Fibroblast of villous mesenchyme (primary cell): ENCODE data around the gene GPR156. TPM values are rescaled to one million over a fixed set of nuclear protein-coding genes. Genes with fewer than 3 reads are reported as not detected.
A peak's percentile ranks its signal among the peaks of the same experiment; 100 is the strongest.
"Not testable (repeated sequence)": the region's sequence is repeated elsewhere in the genome, so short reads cannot be mapped to it uniquely, and the experiment has no call there.

ENCODE experiments used
- DNase-seq: peaks from one replicate; pipeline ENCODE4 v3.0.0-alpha.2; 2010; ENCODE audit warnings: low read depth
- H3K4me3 ChIP-seq: 2 replicates; pipeline ENCODE4 v1.5.1; 2011; ENCODE audit warnings: low read depth, mild to moderate bottlenecking, low read length
- total RNA-seq: library from RNA; depleted of rRNA; stranded (reverse); fragments of >200 nt; gene quantifications from 2 replicates; pipeline ENCODE4 v1.2.3, GENCODE V29; 2012
- TF ChIP-seq, protein P1 (sequence below): IDR thresholded peaks from 2 replicates; pipeline ENCODE4 v1.5.1; 2012; ENCODE audit warnings: low read depth, mild to moderate bottlenecking, low read length; ENCODE audit not compliant: insufficient read depth

GPR156 gene
- total RNA-seq, 1 donor, result 0.43 TPM

DNA sequence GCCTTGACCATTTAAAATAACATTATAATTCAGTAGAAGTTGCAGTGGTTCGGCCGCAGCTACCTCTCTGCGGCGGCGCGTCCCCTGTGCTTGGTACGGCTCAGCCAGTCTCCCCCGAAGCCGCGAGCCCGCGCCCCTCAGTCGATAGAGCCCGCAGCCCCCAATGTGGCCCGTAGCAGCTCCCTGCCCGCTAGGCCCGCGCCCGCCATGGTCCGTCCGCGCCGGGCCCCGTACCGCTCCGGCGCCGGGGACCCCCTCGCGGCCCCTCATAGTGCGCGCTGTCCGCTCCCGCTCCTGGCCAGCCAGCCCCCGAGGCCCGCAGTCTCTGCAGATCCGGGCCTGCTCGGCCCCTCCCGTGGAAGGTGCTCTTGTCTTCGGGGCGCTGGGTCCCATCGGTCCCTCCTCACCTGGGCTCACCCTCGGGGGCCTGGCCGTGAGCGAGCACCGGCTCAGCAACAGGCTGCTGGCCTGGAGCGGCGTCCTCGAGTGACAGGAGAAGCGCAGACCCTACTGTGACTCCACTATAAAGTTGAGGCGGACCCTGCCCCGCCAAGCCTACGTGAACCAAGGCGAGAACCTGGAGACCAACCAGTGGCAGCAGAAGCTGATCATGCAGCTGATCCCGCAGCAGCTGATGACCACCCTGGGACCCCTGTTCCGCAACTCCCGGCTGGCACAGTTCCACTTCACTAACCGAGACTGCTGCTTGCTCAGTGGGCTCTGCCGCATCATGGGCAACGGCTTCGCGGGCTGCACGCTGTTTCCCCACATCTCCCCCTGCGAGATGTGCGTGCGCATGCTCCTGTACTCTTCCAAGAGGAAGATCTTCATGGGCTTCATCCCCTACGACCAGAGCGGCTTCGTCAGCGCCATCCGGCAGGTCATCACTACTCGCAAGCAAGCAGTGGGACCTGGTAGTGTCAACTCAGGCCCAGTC lies 21.8 kb upstream of the GPR156 start:
- no peak overlapping the region for H3K4me3 ChIP-seq
- DNase-seq, result no peak
- TF ChIP-seq, protein P1, sequence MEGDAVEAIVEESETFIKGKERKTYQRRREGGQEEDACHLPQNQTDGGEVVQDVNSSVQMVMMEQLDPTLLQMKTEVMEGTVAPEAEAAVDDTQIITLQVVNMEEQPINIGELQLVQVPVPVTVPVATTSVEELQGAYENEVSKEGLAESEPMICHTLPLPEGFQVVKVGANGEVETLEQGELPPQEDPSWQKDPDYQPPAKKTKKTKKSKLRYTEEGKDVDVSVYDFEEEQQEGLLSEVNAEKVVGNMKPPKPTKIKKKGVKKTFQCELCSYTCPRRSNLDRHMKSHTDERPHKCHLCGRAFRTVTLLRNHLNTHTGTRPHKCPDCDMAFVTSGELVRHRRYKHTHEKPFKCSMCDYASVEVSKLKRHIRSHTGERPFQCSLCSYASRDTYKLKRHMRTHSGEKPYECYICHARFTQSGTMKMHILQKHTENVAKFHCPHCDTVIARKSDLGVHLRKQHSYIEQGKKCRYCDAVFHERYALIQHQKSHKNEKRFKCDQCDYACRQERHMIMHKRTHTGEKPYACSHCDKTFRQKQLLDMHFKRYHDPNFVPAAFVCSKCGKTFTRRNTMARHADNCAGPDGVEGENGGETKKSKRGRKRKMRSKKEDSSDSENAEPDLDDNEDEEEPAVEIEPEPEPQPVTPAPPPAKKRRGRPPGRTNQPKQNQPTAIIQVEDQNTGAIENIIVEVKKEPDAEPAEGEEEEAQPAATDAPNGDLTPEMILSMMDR, result no peak

DNA sequence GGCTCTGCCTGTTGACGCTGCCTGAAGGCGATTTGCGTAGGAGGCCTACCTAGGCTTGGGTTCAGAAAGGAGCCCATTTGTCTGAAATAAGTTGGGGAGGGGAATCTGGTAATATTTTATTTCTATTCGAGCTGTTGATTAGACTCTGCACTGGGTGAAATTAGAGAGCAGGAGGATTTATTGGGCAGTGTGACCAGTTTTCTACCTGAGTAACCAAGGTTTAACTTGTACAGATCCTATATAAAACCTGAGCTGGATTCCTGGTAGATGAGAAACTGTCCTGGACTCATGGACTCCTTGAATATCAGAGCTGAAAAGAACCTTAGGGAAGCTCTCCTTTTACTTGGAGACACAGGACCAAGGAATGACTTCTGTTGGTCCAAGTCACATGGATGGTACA lies 19.6 kb upstream of the GPR156 start:
- TF ChIP-seq, protein P1, result no peak
- DNase-seq, result no peak
- no peak overlapping the region for H3K4me3 ChIP-seq

DNA sequence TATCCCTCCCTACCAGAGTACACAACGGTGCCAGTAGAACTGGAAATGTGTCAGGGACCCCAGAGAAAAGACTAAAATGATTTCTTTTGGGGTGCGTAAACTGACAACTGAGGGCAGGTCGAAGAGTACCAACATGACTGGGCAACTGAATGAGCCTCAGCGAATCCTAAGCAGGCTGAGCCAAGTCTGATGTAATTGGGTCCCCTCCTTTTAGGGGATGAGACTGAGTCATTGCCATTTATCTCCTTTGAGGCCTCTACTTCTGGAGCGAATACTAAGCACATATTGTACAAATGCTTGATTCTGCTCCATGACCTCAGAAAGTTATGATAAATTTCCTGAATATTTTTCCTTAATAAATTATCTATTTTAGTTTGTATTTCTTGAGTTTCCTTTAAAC lies 17.3 kb upstream of the GPR156 start:
- TF ChIP-seq, protein P1, result no peak
- H3K4me3 ChIP-seq, result no peak overlapping the region
- peak; percentile 13 for DNase-seq

DNA sequence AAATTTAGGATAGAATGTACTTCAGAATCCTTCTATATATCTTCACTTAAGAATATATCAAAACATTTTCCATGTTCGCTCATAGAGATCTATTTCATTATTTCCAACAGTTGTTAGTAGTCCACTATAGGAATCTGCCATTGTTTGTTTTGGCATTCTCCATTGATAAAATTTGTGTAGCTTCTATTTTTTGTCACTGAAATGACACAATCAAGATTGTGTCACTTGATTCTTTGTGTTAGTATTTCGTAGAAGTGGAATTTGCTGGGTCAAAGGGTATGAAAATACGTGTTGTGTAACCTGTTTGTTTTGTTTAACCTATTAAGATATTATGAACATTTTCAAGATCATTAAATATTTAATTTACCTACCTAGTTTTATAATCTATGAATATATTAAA lies 15.9 kb upstream of the GPR156 start:
- H3K4me3 ChIP-seq, result no peak overlapping the region
- peak; percentile 22 for DNase-seq
- TF ChIP-seq, protein P1, result no peak

DNA sequence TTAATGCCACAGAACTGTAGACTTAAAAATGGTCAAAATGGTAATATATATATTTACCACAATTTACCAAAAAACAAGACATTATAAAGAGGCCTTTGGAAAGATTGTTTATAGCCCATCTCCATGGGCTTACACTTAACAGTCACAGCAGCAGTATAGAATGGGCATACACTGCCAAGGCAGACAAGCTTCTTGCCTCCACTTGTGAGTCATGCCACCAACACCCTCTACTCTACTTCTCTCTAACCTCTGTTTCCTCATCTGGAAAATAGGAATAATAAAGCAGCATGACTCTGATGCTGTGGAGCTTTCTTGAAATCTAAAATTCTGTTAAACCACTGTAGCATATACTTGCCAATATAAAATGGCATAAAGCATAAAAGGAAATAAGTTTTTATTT lies 14.4 kb upstream of the GPR156 start:
- no peak overlapping the region for H3K4me3 ChIP-seq
- TF ChIP-seq, protein P1, result no peak
- DNase-seq, result no peak

DNA sequence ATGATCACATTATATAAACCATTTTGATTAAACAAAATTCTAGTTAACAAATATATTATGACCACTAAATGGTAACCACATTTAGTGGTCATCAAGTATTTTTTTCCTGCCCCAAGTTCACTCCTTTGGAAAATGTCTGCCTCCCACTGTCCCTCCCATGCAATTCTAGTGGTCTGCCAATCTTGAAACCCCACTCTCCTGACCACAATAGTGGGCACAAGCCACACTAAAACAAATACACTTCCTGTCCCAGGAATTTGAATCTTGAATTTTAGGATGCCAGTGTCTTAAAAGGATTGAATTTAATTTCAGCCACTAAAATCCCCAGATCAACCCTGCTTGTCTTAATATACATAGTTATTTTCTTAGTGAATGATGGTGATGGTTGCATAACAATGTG lies 14.0 kb upstream of the GPR156 start:
- TF ChIP-seq, protein P1, result no peak
- H3K4me3 ChIP-seq, result no peak overlapping the region
- DNase-seq, result no peak

DNA sequence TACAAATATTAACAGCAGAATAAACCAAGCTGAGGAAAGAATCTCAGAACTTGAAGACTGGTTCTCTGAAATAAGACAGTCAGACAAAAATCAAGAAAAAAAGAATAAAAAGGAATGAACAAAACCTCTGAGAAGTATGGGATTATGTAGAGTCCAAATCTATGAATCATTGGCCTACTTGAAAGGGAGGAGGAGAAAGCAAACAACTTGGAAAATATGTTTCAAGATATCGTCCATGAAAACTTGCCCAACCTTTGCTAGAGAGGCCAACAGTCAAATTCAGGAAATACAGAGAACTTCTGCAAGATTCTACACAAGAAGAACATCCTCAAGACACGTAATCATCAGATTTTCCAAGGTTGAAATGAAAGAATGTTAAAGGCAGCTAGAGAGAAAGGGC lies 6.5 kb upstream of the GPR156 start:
- peak; percentile 7 for DNase-seq

More for the DNA sequence above, 6.5 kb upstream of the GPR156 start:
- H3K4me3 ChIP-seq, result not testable (repeated sequence)
